Uterus (tissue), 4 donors: ENCODE data around the gene P2RX3. TPM values are rescaled to one million over a fixed set of nuclear protein-coding genes. Genes with fewer than 3 reads are reported as not detected.

ENCODE experiments used
- DNase-seq, 2 donors: peaks; one replicate each; pipeline ENCODE4 v3.0.0-alpha.2; 2019 to 2020
- H3K27ac ChIP-seq, 2 donors: fragments of 200-600 bp; sonication (generic); 1 replicate in 1 of 2; 2 replicates in 1 of 2; pipeline ENCODE4 v1.5.1; 2016 to 2018
- H3K27me3 ChIP-seq, 2 donors: fragments of 200-600 bp; sonication (generic); one replicate each; pipeline ENCODE4 v1.5.1; 2018 to 2019; ENCODE audit warnings: control low read depth in 1 of 2
- H3K36me3 ChIP-seq, 2 donors: fragments of 200-600 bp; sonication (generic); one replicate each; pipeline ENCODE4 v1.5.1; 2019; ENCODE audit warnings: control low read depth in 1 of 2
- H3K4me1 ChIP-seq, 2 donors: fragments of 200-600 bp; sonication (generic); one replicate each; pipeline ENCODE4 v1.5.1; 2018 to 2019; ENCODE audit warnings: control low read depth in 1 of 2
- H3K4me3 ChIP-seq, 2 donors: fragments of 200-600 bp; sonication (generic); 1 replicate in 1 of 2; 2 replicates in 1 of 2; pipeline ENCODE4 v1.5.1; 2018 to 2019; ENCODE audit warnings: mild to moderate bottlenecking in 1 of 2
- H3K9me3 ChIP-seq, 2 donors: fragments of 200-600 bp; sonication (generic); one replicate each; pipeline ENCODE4 v1.5.1; 2019; ENCODE audit warnings: control low read depth in 1 of 2
- CTCF ChIP-seq, 4 experiments: fragments of 200-600 bp in 2 of 4; fragments of 450-650 bp in 2 of 4; sonication (generic) in 2 of 4; IDR thresholded peaks; one replicate each; pipeline ENCODE4 v1.5.1; 2016 to 2019; ENCODE audit warnings: antibody characterized with exemption in 4 of 4, mild to moderate bottlenecking in 2 of 4, moderate library complexity in 1 of 4
- POLR2A ChIP-seq, 2 donors: fragments of 450-650 bp; IDR thresholded peaks; one replicate each; pipeline ENCODE4 v1.6.1; 2016; ENCODE audit warnings: antibody characterized with exemption in 2 of 2, mild to moderate bottlenecking in 1 of 2, moderate library complexity in 1 of 2
- intact Hi-C: fragments of 100-400 bp; cut with DNase I; formaldehyde crosslinking; loops from one replicate; pipeline ENCODE4 v1.15.1; 2023; ENCODE audit warnings: low total_unique reads
- total RNA-seq, 4 donors: library from RNA; depleted of rRNA in 3 of 4; stranded (reverse); fragments of >200 nt in 3 of 4; gene quantifications; one replicate each; pipeline versions ENCODE4 v1.1.0 to v1.2.4, GENCODE V29; 2014 to 2023
- donor health status: DM: yes; HTN: yes; CAD: no.

Gene P2RX3
- total RNA-seq, 4 donors from 2014 or later = 0.69 TPM; not detected in 3

DNA sequence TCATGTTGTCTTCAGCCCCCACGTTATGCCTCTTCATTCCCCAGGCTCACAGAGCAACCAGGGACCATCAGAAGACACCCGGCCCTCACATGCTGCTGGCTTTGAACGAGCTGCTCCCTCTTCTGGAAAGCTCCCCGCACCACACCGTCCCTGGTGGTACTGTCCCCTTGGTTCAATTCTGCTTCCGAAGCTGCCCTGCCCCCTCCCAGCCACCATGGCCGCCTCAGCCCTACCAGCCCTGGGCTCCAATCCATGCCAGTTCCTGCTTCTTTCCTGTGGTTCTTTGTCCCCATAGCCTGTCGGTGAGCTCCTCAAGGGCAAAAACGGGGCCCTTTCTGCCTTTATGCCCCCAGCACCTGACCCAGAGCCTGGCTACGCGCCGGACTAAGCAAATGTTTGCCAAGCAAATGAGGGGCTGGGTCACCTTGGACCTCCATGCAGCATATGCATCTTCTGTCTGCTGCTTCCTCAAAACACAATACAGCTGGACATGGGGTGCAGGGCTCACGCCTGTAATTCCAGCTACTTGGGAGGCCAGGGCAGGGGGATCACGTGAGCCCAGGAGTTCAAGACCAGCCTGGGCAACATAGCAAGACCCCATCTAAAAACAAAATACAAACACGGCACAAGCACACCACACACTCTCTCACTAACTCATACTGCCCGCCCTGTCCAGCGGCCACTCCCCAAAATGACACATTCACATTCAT, 34.7 kb upstream of the P2RX3 start:
- TF ChIP-seq CTCF (IDR thresholded peaks at IDR 0.05) (no peak), POLR2A (IDR thresholded peaks at IDR 0.05) (no peak)
- Histone ChIP-seq H3K9me3 (peaks cover 0 to 10% of the 10 kb centered on the region in 2 donors), H3K4me3 (no peak overlapping the region), H3K36me3 (no peaks in the 10 kb centered on the region), H3K27me3 (no peaks in the 10 kb centered on the region), H3K4me1 (peaks cover 0 to 10% of the 10 kb centered on the region in 2 donors), H3K27ac (peak overlapping the region in 1 of 2 donors; percentile 31)
- DNase-seq = no peak
- intact Hi-C loops = no loop called here

- intact Hi-C loops = no loop called here
- H3K27me3 ChIP-seq = no peaks in the 10 kb centered on the region
- H3K9me3 ChIP-seq = peaks cover 0 to 9% of the 10 kb centered on the region in 2 donors
- no peak overlapping the region for H3K4me3 ChIP-seq
- no peak for DNase-seq
- peaks cover 6 to 10% of the 10 kb centered on the region in 2 donors for H3K4me1 ChIP-seq
- TF ChIP-seq POLR2A (IDR thresholded peaks at IDR 0.05) (no peak), CTCF (IDR thresholded peaks at IDR 0.05) (no peak)
- H3K36me3 ChIP-seq = no peaks in the 10 kb centered on the region
- peak overlapping the region in 1 of 2 donors; percentile 31 for H3K27ac ChIP-seq
Measured at GRCh38 chr11:57303990-57304579, 34.1 kb upstream of the P2RX3 start.

DNA sequence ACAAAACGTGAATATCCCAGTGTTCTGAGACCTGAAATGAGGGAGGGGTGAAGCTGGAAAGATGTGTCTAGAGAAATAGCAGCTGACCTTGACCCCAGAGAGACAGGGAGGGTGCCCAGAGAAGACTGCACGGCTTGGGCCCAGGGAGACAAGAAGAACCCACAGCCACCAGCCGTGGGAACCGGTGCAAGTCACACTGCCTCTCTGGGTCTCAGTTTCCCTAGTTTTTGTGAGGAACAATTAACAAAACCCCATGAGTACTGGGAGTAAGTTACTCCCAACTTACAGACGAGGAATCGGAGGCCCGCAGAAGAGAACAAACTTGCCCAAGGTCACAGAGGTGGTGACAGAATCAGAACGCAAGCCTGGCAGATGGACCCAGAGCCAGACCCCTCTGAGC, 32.6 kb upstream of the P2RX3 start:
- H3K4me1 ChIP-seq = peaks cover 6 to 16% of the 10 kb centered on the region in 2 donors
- intact Hi-C loops = no loop called here
- no peaks in the 10 kb centered on the region for H3K27me3 ChIP-seq
- H3K27ac ChIP-seq = no peak overlapping the region
- no peaks in the 10 kb centered on the region for H3K9me3 ChIP-seq
- no peak for TF ChIP-seq CTCF (IDR thresholded peaks at IDR 0.05)
- TF ChIP-seq POLR2A (IDR thresholded peaks at IDR 0.05) = no peak
- DNase-seq = no peak
- no peaks in the 10 kb centered on the region for H3K36me3 ChIP-seq
- H3K4me3 ChIP-seq = no peak overlapping the region

- Histone ChIP-seq H3K27ac (no peak overlapping the region), H3K36me3 (no peaks in the 10 kb centered on the region), H3K4me3 (no peak overlapping the region), H3K4me1 (peaks cover 6 to 19% of the 10 kb centered on the region in 2 donors), H3K27me3 (no peaks in the 10 kb centered on the region), H3K9me3 (no peaks in the 10 kb centered on the region)
- no peak for DNase-seq
- intact Hi-C loops = no loop called here
- no peak for TF ChIP-seq CTCF (IDR thresholded peaks at IDR 0.05)
- no peak for TF ChIP-seq POLR2A (IDR thresholded peaks at IDR 0.05)
Measured at GRCh38 chr11:57306161-57306876, 31.8 kb upstream of the P2RX3 start.
